Measurements from ENCODE around the gene ITM2C.

Gene ITM2C

GRCh38 chr2:230861552-230862255 lies 3.0 kb upstream of the ITM2C start:
- no peak for DNase-seq (ENCODE audit: insufficient read length)

DNA sequence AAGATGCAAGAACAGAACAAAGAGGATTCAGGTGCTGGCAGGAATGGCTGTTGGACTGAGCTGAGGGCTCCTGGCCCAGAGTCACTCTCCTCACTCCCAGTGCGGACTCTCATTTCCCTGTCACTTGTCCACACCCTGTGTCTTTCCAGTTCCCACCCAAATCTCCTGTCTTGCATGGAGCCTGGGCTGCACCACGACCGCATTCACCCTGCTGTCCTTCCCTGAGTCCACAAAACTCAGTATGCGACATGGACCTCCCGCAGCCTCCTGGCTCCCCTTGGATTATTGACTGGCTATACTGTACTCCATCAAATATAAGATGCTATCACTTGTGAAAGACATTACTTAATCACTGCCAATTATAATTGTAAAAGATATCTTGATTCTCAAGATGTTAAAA lies 2.5 kb upstream of the ITM2C start:
- no peak for TF ChIP-seq TAF1 (IDR thresholded peaks at IDR 0.05; ENCODE audit: borderline replicate concordance, low read depth, low read length)
- TF ChIP-seq POLR2A (IDR thresholded peaks at IDR 0.05; ENCODE audit: low read depth, low read length) = no peak
- no peak for TF ChIP-seq POLR2AphosphoS5 (IDR thresholded peaks at IDR 0.05; ENCODE audit: low read depth, low read length)
- FAIRE-seq (no peak), DNase-seq (ENCODE audit: insufficient read length) (no peak)

More at GRCh38 chr2:230861552-230862255, 3.0 kb upstream of the ITM2C start:
- TF ChIP-seq TAF1 (IDR thresholded peaks at IDR 0.05; ENCODE audit: borderline replicate concordance, low read depth, low read length) (no peak), POLR2A (IDR thresholded peaks at IDR 0.05; ENCODE audit: low read depth, low read length) (no peak), POLR2AphosphoS5 (IDR thresholded peaks at IDR 0.05; ENCODE audit: low read depth, low read length) (no peak)
- peak; percentile 84 for FAIRE-seq

DNA sequence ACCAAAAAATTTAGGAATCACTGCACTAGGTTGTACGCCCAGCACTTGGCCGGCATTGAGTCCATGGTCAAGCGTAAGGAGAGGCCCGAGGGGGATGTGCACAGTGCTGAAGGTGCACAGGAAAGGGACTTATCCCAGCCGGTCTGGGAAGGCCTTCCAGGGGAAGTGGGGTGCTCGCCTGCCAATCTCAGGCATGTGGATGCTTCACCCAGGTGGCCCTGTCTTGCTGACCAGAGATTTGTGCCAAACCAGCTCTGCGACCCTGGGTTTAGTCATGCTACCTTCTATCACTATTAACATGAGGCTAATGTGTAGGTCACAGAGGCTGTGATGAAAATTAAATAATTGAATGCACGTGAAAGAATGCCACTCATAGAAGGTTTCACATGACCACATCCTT lies 1.7 kb upstream of the ITM2C start:
- no peak for FAIRE-seq
- no peak for TF ChIP-seq TAF1 (IDR thresholded peaks at IDR 0.05; ENCODE audit: borderline replicate concordance, low read depth, low read length)
- no peak for TF ChIP-seq POLR2A (IDR thresholded peaks at IDR 0.05; ENCODE audit: low read depth, low read length)
- TF ChIP-seq POLR2AphosphoS5 (IDR thresholded peaks at IDR 0.05; ENCODE audit: low read depth, low read length) = no peak

DNA sequence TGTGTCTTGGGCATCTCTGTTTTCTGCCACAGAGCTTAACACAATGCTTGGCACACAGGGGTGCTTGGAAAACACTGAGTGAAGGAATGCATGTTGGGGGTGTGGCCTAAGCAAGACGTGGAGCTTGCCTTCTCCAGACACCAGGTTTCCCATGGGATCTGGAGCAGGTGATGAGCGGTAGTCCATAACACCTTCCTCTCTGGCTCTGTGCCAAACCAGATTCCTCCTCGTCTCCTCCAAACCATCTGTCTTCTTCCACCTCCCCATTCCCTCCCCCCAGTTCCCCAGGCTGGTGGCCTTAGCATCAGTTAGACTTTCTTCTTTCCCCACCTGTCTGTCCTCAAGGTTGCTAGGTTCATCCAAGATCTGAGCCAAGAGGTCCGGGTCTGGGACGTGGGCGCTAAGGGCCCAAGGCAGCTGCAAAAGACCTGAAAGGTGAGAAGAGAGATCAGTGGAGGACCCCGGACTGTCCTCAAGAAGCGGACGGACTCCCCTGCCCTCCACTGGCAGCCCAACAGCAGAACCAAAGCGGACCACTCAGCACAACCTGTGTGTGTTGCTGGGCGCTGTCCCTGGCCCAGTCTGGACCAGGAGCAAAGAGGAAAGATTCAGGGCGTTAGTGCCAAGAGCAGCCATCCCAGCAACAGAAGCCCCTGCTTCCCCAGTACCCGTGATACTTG lies 1.2 kb upstream of the ITM2C start:
- no peak for TF ChIP-seq TAF1 (IDR thresholded peaks at IDR 0.05; ENCODE audit: borderline replicate concordance, low read depth, low read length)
- TF ChIP-seq POLR2AphosphoS5 (IDR thresholded peaks at IDR 0.05; ENCODE audit: low read depth, low read length) = no peak
- TF ChIP-seq POLR2A (IDR thresholded peaks at IDR 0.05; ENCODE audit: low read depth, low read length) = no peak
- FAIRE-seq (no peak), DNase-seq (ENCODE audit: insufficient read length) (no peak)

More for the DNA sequence above, 1.7 kb upstream of the ITM2C start:
- DNase-seq (ENCODE audit: insufficient read length) = no peak

GRCh38 chr2:230864122-230864604 lies 579 bp upstream of the ITM2C start:
- DNase-seq (ENCODE audit: insufficient read length) (no peak), FAIRE-seq (no peak)
- TF ChIP-seq POLR2A (IDR thresholded peaks at IDR 0.05; ENCODE audit: low read depth, low read length) (no peak), POLR2AphosphoS5 (IDR thresholded peaks at IDR 0.05; ENCODE audit: low read depth, low read length) (no peak), TAF1 (IDR thresholded peaks at IDR 0.05; ENCODE audit: borderline replicate concordance, low read depth, low read length) (no peak)

DNA sequence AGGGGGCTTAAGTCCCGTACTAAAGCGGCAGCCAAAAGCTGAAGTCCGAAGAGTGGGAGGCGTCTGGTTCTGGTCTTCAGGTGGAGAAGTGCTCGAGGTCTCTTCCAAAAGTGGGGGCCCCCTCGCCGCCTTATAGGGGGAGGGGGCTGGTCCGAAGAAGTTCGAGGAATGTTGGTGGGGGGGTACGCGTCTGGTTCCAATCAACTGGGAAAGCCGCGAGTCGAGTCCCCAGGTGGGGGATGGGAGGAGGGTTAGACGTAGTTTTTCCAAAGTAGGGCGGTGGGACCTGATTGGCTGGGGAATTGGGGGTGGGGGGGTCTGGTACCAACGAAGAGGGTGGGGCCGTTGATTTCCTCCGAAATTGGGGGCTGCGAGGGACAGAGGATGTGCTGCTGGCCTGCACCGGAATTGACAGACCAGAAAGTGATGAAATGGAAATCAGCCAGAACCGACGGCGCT lies 594 bp downstream of the ITM2C start:
- TF ChIP-seq POLR2AphosphoS5 (IDR thresholded peaks at IDR 0.05; ENCODE audit: low read depth, low read length) (no peak), POLR2A (IDR thresholded peaks at IDR 0.05; ENCODE audit: low read depth, low read length) (no peak), TAF1 (IDR thresholded peaks at IDR 0.05; ENCODE audit: borderline replicate concordance, low read depth, low read length) (no peak)
- DNase-seq (ENCODE audit: insufficient read length) (no peak), FAIRE-seq (peak; percentile 82)

GRCh38 chr2:230865766-230866755 lies 1.3 kb downstream of the ITM2C start:
- DNase-seq (ENCODE audit: insufficient read length) (no peak), FAIRE-seq (peak; percentile 70)
- no peak for TF ChIP-seq TAF1 (IDR thresholded peaks at IDR 0.05; ENCODE audit: borderline replicate concordance, low read depth, low read length)
- no peak for TF ChIP-seq POLR2AphosphoS5 (IDR thresholded peaks at IDR 0.05; ENCODE audit: low read depth, low read length)
- TF ChIP-seq POLR2A (IDR thresholded peaks at IDR 0.05; ENCODE audit: low read depth, low read length) = no peak

DNA sequence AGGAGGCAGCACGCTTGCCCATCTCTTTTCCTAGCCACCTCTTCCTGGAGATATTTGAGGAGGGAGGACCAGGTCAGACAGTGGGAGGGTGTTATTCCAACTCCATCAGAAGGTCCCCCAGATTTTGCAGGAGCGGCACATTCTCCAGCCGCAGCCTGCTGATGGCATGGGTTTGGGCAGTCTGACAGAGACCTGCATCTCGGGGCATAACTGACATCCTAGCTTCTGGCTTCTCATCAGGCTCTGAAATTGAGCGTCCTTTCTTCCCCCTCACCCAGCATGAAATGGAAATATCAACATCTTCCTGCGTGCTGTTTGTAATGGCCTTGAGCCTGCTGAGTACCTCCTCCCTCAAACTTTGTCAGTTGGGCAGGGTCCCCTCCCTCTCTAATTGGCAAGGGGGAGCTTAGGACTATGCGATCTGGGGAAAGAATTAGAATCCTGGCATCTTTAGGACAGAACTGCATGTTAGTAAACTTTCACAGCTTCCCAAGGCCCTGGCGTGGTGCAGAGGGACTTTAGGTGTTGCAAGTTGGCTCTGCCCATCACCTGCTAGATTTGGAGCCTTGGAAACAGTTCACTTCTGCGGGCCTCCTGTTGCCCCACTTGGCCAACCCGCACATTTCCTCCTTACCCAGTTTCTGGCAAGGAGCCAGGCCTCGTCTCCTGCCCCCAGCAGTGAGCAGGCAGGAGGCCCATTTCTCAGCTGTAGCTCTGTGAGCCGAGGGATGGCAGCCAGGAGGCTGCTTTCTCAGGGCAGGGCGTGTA lies 2.2 kb downstream of the ITM2C start:
- DNase-seq (ENCODE audit: insufficient read length) (no peak), FAIRE-seq (peak; percentile 46)
- TF ChIP-seq POLR2AphosphoS5 (IDR thresholded peaks at IDR 0.05; ENCODE audit: low read depth, low read length) (no peak), TAF1 (IDR thresholded peaks at IDR 0.05; ENCODE audit: borderline replicate concordance, low read depth, low read length) (no peak), POLR2A (IDR thresholded peaks at IDR 0.05; ENCODE audit: low read depth, low read length) (no peak)

DNA sequence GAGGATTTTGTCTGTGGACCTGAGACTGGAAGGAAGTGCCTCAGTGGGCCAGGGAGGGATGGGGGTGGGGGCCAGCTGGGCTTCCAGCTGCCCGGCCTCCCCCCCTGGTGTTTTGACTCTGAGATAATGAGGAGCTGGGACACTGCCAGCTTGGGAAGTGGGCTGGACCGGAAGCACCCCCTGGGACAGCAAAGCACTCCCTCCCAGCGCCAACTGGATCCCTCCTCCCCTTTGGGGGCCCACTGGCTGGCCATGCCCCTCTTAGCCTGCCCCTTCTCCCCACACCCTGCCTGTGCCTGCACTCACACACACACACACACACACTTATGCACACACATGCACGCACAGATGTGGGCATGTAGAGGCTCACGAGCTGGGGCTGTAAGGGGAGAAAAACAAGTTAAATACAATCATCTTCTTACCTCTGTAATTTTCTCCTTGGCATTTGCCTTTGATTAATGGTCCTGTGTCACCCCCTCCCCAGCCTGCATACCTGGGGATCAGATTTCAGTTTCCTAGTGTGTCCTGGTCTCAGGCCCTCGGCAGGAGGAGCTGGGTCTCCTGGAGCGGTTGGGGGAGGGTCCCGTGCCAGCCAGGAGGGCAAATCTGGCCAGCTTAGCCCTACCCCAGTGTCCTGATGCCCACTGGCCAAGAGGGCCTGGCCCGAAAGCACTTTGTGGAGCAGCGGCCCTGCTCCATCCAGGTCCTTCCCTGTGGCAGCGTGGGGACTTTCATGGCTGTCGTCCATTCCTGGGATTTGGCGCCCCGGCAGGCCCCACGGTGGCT lies 3.6 kb downstream of the ITM2C start:
- no peak for DNase-seq (ENCODE audit: insufficient read length)

More for the DNA sequence above, 3.6 kb downstream of the ITM2C start:
- TF ChIP-seq POLR2AphosphoS5 (IDR thresholded peaks at IDR 0.05; ENCODE audit: low read depth, low read length) = no peak
- TF ChIP-seq TAF1 (IDR thresholded peaks at IDR 0.05; ENCODE audit: borderline replicate concordance, low read depth, low read length) = no peak
- no peak for TF ChIP-seq POLR2A (IDR thresholded peaks at IDR 0.05; ENCODE audit: low read depth, low read length)
- FAIRE-seq = no peak
